Activated naive CD4-positive, alpha-beta T cell treated with anti-CD3 and anti-CD28 coated beads, Interleukin-2, amount 50 U/mL, for 24 hours (primary cell): Measurements from ENCODE around the gene SDK1.
"Not testable (repeated sequence)": the region's sequence is repeated elsewhere in the genome, so short reads cannot be mapped to it uniquely, and the experiment has no call there.

Source experiments
- H3K27ac Mint-ChIP-seq: one replicate; pipeline ENCODE4 v1.8.0; 2021; ENCODE audit warnings: mild to moderate bottlenecking, mixed read lengths
- H3K27me3 Mint-ChIP-seq: one replicate; pipeline ENCODE4 v1.8.0; 2021; ENCODE audit warnings: mixed read lengths
- H3K36me3 Mint-ChIP-seq: one replicate; pipeline ENCODE4 v1.8.0; 2021; ENCODE audit warnings: mixed read lengths
- H3K4me1 Mint-ChIP-seq: one replicate; pipeline ENCODE4 v1.8.0; 2021; ENCODE audit warnings: mixed read lengths
- H3K4me3 Mint-ChIP-seq: one replicate; pipeline ENCODE4 v1.8.0; 2021; ENCODE audit warnings: mild to moderate bottlenecking, mixed read lengths
- H3K9me3 Mint-ChIP-seq: one replicate; pipeline ENCODE4 v1.8.0; 2021; ENCODE audit warnings: mixed read lengths

SDK1 gene

DNA sequence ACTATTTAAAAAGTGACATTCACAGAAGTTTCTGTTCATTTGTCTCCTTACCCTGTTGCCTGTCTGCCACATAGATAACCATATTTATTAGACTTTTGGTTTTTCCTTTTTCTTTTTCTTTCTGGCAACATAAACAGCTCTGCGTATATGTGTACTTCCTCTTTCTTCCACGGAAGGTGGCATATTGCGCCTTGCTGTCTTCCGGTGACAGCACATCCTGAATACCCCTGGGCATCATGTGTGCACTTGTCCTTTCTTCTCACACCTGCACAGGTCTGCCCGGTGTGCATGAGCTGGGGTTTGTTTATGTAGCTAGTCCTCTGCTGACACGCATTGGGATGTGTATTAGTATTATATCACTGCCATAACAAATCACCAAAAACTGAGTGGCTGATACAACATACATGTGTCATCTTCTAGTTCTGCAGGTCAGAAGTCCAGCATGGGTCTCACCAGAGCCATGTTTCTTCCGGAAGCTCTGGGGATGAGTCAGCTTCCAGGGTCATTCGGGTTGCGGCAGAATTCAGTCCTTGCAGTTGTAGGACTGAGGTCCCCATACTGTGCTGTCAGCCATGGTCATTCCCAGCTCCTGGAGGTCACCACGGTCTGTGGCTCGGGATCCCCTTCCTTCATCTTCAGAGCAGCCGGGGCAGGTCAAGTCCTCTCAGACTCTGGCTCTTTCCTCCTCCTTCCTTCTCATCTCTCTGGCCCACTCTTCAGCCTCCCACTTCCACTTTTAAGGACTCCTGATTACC lies 785.1 kb downstream of the SDK1 start:
- Mint-ChIP-seq H3K9me3 (peaks cover 6% of the 10 kb centered on the region), H3K4me3 (no peak overlapping the region), H3K27me3 (no peaks in the 10 kb centered on the region), H3K27ac (no peak overlapping the region), H3K4me1 (peaks cover 10% of the 10 kb centered on the region), H3K36me3 (no peaks in the 10 kb centered on the region)

DNA sequence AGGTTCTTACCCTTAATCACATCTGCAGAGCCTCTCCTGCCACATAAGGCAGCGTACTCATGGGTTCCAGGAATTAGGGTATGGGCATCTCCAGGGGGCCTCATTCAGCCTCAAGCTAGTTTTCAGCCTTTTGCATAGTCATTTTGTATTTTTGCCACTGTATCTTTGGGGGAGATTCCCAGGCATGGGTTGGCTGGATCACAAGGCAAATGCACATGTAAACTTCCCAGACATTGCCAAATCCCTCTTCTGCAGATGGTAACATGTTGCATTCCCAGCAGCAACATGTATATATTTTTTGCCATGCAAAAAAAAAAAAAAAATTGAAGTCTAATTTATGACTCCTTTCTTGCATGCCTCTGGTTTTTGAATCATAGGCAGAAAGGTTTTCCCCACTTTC lies 785.7 kb downstream of the SDK1 start:
- Mint-ChIP-seq H3K27ac (no peak overlapping the region), H3K4me3 (no peak overlapping the region), H3K9me3 (peaks cover 6% of the 10 kb centered on the region), H3K4me1 (peaks cover 10% of the 10 kb centered on the region), H3K36me3 (no peaks in the 10 kb centered on the region), H3K27me3 (no peaks in the 10 kb centered on the region)

DNA sequence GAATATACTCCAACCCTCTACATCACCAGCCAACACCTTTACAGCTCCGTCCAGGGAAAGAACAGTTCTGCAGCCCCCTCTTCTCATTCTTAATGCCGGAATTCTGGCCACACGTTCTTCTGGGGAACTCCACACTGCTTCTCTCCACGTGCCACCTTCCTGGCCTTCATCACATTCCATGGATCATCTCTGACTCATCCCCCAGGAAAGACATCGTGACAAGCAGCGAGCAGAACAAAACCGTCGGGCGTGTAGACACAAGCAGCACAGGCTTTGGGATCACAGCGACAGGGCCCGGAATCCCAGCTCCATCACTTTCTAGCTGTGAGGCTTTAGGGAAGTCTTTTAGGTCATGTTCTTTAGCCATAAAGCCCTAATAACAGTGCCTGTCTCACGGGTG lies 790.7 kb downstream of the SDK1 start:
- Mint-ChIP-seq H3K27ac (no peak overlapping the region), H3K27me3 (no peaks in the 10 kb centered on the region)

DNA sequence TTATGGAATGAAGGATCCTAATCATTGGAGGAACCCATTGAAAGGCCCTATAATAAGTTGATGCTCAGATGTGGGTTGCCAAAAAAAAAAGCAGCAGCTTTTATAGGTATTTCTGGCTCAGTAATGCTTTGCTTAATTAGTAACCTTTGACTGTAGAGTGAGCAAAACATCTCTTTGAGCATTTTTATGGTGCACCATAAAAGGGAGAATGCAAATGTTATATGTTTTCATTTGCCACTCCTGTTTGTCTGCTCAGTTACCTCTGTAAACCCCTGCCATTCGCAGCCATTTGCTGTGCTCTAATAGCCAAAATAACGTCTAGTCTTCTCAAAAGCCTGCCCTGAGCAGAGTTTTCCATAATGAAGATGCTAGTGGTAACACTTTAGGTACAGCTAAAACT lies 792.0 kb downstream of the SDK1 start:
- no peak overlapping the region for H3K4me3 Mint-ChIP-seq
- no peaks in the 10 kb centered on the region for H3K36me3 Mint-ChIP-seq
- H3K27me3 Mint-ChIP-seq, result no peaks in the 10 kb centered on the region
- H3K27ac Mint-ChIP-seq, result no peak overlapping the region
- H3K4me1 Mint-ChIP-seq, result no peaks in the 10 kb centered on the region
- peaks cover 6% of the 10 kb centered on the region for H3K9me3 Mint-ChIP-seq

More for the DNA sequence above, 790.7 kb downstream of the SDK1 start:
- Mint-ChIP-seq H3K9me3 (peaks cover 6% of the 10 kb centered on the region), H3K36me3 (no peaks in the 10 kb centered on the region), H3K4me1 (no peaks in the 10 kb centered on the region), H3K4me3 (no peak overlapping the region)

DNA sequence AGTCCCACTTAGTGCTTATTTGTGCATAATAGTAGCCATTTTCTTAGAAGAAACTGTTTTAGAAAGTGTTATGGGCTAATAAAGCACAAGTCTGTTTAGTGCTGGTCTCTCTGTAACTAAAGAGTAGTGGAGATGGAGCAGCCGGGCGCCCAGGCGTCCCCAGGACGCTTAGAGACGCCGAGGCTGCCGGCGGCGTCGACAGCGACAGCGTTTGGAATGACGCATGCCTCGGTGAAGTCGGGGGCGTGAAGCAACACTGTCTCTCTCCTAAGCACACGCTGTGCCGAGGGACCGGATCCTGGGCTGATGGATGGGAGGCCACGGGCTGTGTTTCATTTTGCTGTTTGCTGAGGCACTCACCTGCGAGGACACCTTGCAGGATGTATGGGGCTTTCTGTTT lies 792.4 kb downstream of the SDK1 start:
- no peaks in the 10 kb centered on the region for H3K27me3 Mint-ChIP-seq
- H3K4me3 Mint-ChIP-seq, result no peak overlapping the region
- H3K4me1 Mint-ChIP-seq, result no peaks in the 10 kb centered on the region
- no peaks in the 10 kb centered on the region for H3K36me3 Mint-ChIP-seq
- H3K27ac Mint-ChIP-seq, result no peak overlapping the region
- peaks cover 6% of the 10 kb centered on the region for H3K9me3 Mint-ChIP-seq

DNA sequence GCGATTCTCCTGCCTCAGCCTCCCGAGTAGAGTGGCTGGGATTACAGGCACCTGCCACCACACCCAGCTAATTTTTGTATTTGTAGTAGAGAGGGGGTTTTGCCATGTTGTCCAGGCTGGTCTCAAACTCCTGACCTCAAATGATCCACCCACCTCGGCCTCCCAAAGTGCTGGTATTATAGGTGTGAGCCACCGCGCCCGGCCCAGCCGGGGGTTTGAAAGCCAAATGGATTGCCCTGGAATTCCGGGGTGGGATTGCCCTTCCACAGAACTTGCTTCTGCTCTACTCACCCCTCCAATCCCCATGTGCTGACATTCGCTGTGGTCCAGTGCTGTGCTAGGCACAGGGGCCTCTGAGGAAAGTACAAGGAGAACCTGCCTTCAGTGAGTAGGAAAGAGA lies 793.1 kb downstream of the SDK1 start:
- not testable (repeated sequence) for H3K36me3 Mint-ChIP-seq, H3K27ac Mint-ChIP-seq, H3K27me3 Mint-ChIP-seq, H3K9me3 Mint-ChIP-seq, H3K4me3 Mint-ChIP-seq, H3K4me1 Mint-ChIP-seq

DNA sequence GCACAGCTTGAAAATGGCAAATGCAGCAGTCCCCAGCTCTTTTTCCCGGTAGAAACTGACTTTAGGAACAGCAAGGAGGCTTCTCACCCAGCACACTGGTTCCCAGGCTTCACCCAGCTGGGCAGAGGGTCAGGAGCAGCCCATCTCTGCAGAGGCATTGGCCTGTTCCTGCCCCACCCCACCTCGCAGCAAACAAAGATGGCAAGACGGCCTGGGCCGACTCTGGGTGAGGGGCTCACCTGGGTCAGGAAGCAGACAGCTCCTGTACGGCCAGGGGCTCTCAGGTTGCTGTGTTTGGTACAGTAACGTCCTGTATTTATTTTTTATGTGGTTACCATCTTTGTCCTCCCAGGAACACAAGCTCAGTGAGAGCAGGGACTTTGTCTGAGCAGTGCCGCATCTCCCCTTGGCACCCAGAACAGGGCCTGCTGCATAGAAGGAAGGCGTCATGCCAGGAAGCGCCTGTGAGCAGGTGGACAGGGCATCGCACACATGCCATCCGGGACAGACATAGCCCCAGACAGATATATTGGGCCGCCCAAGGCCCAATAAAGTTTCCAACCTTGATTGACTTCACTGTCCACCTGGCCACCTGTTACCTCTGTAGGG lies 796.1 kb downstream of the SDK1 start:
- H3K27me3 Mint-ChIP-seq, result no peaks in the 10 kb centered on the region
- no peak overlapping the region for H3K4me3 Mint-ChIP-seq
- no peaks in the 10 kb centered on the region for H3K36me3 Mint-ChIP-seq
- H3K4me1 Mint-ChIP-seq, result no peaks in the 10 kb centered on the region
- H3K27ac Mint-ChIP-seq, result no peak overlapping the region
- no peaks in the 10 kb centered on the region for H3K9me3 Mint-ChIP-seq

DNA sequence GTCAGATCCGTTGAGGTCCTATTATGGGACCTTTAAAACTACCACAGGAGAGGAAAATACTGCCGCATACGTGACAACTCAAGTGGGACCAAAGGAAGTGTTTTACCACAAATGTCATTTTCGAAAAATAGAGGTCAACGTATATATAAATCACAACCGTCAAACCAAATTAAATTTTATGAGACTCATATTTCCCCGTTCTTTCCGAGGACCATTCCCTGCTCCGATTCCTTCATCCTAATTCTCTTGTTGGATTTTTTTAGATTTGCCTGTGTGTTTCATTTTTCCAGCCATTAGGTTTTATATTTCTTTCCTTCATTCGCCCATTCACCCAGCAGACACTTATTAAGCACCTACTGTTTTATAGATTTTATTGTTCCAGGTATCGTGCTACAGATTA lies 797.1 kb downstream of the SDK1 start:
- no peak overlapping the region for H3K4me3 Mint-ChIP-seq
- H3K9me3 Mint-ChIP-seq, result no peaks in the 10 kb centered on the region
- no peaks in the 10 kb centered on the region for H3K36me3 Mint-ChIP-seq
- no peaks in the 10 kb centered on the region for H3K4me1 Mint-ChIP-seq
- H3K27me3 Mint-ChIP-seq, result no peaks in the 10 kb centered on the region
- H3K27ac Mint-ChIP-seq, result no peak overlapping the region

DNA sequence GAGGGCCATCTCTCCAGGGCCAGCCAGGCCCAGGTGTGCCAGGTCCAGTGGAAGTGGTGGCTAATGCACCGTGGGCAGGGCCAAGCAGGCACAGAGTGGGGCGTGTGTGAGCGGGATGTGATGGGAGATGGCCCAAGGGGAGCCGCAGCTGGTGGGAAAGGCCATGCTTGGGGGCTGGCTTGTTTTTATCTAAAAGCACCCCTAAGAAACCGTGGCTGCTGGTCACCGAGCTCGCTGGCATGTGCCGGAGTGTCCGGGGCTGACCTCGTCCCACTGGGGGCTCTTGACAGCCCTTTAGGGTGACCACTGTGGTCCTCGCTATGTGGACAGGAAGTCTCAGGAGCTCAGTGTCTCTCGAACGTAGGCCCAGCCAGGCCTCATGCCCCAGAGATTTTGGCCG lies 798.6 kb downstream of the SDK1 start:
- Mint-ChIP-seq H3K4me1 (no peaks in the 10 kb centered on the region), H3K27ac (no peak overlapping the region), H3K27me3 (no peaks in the 10 kb centered on the region), H3K36me3 (no peaks in the 10 kb centered on the region), H3K9me3 (no peaks in the 10 kb centered on the region), H3K4me3 (no peak overlapping the region)

DNA sequence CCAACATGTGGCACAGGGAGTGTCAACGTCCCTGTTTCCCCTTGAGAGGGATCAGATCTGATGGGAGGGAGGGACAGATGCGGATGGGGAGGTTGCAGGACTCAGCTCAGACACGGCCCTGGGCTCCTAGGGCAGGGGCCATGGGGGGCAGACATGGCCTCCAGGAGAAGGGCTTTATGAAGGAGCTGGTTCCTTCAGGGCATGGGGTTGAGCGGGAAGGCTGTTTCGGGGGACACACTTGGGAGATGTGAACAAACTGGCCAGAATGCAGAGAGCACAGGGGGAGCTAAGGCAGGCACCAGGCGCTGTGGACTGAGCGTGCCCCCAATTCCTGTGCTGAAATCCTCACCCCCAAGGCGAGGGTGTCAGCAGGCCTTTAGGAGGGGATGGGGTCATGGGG lies 799.1 kb downstream of the SDK1 start:
- Mint-ChIP-seq H3K4me3 (no peak overlapping the region), H3K4me1 (no peaks in the 10 kb centered on the region), H3K27ac (no peak overlapping the region), H3K27me3 (no peaks in the 10 kb centered on the region), H3K9me3 (no peaks in the 10 kb centered on the region), H3K36me3 (no peaks in the 10 kb centered on the region)

DNA sequence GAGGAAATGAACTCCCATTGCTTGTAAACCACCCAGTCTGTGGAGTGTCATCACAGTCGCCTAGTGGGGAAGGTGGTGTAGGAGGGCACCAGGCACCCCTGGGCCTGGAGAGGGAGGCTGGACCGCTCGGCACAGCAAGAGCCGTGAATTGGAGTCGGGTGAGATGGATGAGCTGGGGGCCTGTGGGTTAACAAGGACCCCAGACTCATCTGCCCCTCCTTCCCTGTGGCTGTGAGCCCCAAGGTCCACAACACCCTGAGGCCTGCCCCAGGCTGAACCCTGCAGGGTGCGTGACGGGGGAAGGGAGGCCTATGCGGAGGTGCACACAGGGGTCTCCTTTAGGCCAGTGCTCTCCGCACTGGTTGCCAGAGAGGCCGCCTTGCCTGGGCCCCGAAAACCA lies 799.6 kb downstream of the SDK1 start:
- H3K27me3 Mint-ChIP-seq, result no peaks in the 10 kb centered on the region

DNA sequence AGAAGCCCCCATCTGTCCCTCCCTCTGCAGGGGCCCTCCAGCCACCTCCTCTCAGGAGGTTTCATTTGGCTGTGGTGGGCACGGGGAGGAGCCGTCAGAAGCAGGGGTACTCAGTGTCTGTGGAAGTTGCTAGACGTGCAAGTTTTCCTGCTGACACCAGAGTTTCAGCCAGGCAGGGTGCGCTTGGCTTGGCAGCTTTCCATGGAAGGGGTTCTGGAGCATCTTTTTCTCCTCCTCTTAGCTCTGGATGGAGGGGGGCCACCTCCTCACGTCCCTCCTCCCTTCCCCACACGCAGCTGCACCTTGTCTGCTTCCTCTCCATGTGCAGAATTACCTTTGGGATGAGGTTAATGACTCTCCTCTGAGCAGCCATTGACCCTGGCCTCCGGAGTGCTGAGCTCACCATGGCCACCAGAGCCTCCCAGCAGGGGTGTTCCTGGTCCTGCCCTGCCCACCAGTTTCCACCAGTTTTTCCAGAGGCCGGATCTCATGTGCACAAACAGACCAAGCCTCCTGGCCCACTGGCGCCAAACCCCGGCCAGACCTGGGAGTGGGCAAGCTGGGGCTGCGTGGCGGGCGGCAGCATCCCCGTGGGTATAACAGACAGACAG lies 801.3 kb downstream of the SDK1 start:
- H3K4me1 Mint-ChIP-seq, result no peaks in the 10 kb centered on the region
- H3K36me3 Mint-ChIP-seq, result no peaks in the 10 kb centered on the region
- no peaks in the 10 kb centered on the region for H3K27me3 Mint-ChIP-seq
- H3K4me3 Mint-ChIP-seq, result no peak overlapping the region
- H3K9me3 Mint-ChIP-seq, result no peaks in the 10 kb centered on the region
- H3K27ac Mint-ChIP-seq, result no peak overlapping the region

More for the DNA sequence above, 799.6 kb downstream of the SDK1 start:
- no peaks in the 10 kb centered on the region for H3K4me1 Mint-ChIP-seq
- no peak overlapping the region for H3K27ac Mint-ChIP-seq
- H3K4me3 Mint-ChIP-seq, result no peak overlapping the region
- no peaks in the 10 kb centered on the region for H3K36me3 Mint-ChIP-seq
- no peaks in the 10 kb centered on the region for H3K9me3 Mint-ChIP-seq

DNA sequence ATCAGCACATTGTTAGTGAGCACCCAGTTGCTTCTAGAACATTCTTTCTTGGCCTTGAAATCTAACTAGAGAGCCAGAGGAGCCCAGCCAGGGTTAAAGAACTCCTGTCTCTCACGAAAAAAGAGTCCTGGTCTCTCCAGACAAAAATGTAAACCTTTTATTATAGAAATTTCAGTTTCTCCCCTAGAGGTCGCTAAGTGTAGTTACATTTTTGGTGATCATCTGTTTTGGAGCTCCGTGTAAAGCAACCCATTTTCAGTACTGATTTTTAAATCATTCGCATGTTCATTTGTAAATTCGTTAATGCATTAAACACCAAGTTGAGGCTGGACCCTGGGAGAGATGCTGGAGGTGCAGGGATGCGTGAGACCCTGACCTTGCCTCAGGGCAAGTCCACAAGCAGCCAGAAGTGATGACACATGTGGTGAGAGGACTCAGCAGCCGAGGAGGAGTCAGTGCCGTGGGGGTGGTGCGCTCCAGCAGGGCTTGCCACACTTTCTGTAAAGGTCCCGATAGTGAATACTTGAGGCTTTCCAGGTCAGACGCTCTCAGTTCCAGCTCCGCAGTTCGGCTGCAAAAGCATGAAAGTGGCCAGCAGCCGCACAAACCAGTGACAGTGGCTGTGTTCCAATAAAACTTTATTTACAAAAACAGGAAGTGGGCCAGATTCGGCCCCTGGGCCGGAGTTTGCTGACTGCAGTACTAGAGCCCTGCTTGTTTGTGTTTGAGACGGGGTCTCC lies 802.5 kb downstream of the SDK1 start:
- Mint-ChIP-seq H3K4me1 (no peaks in the 10 kb centered on the region), H3K36me3 (no peaks in the 10 kb centered on the region), H3K9me3 (no peaks in the 10 kb centered on the region), H3K27me3 (no peaks in the 10 kb centered on the region), H3K4me3 (no peak overlapping the region), H3K27ac (no peak overlapping the region)

DNA sequence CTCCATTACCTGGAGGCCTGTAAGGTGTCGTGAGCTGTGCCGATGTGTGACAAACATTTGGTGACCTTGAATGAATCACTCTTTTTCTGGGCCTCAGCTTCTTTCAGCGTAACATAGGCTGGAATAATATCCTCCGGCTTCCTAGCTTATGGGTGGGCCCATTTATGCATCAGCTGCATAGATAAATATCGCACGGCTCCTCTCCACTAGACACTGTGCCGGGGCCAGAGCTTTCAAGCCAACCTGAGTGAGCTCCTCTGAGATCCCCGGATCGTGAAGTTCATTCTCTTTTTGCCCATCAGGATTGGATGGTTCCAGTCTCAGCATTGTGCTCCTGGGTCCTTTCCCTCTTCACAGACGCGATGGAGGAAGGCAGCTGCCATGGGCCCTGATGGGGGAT lies 806.8 kb downstream of the SDK1 start:
- Mint-ChIP-seq H3K27ac (no peak overlapping the region), H3K4me3 (no peak overlapping the region), H3K9me3 (no peaks in the 10 kb centered on the region), H3K4me1 (no peaks in the 10 kb centered on the region), H3K27me3 (no peaks in the 10 kb centered on the region), H3K36me3 (no peaks in the 10 kb centered on the region)

DNA sequence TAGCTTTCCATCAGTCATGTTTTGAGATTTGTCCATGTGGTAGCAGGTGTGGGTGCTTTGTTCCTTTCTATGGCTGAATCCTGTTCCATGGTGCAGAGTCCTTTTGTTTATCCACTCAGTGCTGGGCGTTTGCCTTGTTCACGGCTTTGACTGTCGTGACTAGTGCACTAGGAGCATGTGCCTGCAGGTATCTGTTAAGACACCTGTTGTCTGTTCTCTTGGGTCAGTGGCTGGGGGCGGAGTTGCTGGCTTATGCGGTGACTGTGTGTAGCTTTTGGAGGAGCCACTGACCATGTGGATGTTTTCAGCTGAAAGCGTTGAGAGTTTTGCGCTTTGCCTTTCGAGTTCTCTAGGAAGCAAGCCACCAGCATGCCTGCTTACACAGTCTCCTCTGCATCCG lies 807.9 kb downstream of the SDK1 start:
- no peaks in the 10 kb centered on the region for H3K9me3 Mint-ChIP-seq
- H3K27me3 Mint-ChIP-seq, result no peaks in the 10 kb centered on the region
- H3K36me3 Mint-ChIP-seq, result no peaks in the 10 kb centered on the region
- H3K4me3 Mint-ChIP-seq, result no peak overlapping the region
- no peaks in the 10 kb centered on the region for H3K4me1 Mint-ChIP-seq
- no peak overlapping the region for H3K27ac Mint-ChIP-seq
